Fibroblast of skin of right biceps (primary cell): Measurements from ENCODE around the gene ZNF513.

Source experiments
- DNase-seq: peaks from one replicate; pipeline ENCODE4 v3.0.0-alpha.2; 2013

The ZNF513 gene

GRCh38 chr2:27381577-27382181, 1.1 kb upstream of the ZNF513 start:
- DNase-seq: no peak

GRCh38 chr2:27379836-27380625, 503 bp downstream of the ZNF513 start:
- DNase-seq: peak; percentile 34

- no peak for DNase-seq
Measured at GRCh38 chr2:27379383-27379835, 1.1 kb downstream of the ZNF513 start.

GRCh38 chr2:27378809-27379290, 1.7 kb downstream of the ZNF513 start:
- DNase-seq: no peak

GRCh38 chr2:27378096-27378808, 2.3 kb downstream of the ZNF513 start:
- DNase-seq: no peak

- DNase-seq: no peak
Measured at GRCh38 chr2:27377618-27378095, 2.9 kb downstream of the ZNF513 start.

DNA sequence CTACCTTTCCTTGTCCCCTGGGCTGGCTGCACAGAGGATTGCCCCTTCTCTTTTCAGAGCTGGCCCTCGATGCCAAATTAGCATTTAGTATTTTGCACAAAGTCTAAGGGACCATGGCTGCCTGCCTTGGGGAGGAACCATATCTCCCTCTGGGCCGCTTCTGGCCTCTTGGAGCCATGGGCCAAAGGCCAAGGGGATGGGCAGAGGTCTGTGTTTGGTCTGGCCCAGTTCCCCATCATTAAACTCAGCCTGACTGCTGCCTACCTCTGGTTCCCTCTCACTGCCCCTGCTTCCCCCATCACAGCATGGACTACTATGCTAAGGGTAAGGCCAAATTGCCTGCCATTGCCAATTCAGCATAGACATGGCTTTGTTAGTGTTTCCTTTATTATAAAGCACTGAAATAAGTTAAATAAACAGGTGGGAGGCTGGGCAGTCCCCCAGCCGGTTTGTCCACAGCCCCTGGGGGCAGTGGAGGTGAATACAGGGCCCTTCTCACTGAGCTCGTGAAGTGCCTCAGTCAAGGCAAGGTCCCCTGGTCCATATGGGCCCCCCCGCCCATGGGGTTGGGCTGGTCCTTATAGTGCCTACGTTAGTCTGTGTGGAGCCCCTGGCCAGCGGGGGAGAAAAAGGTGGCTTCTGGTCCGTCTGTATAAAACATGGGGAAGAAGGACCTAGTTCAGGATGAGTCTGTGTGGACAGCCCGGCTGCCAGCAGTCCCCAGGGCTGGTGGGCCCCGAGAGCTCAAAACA, 3.5 kb downstream of the ZNF513 start:
- no peak for DNase-seq

- no peak for DNase-seq
Measured at GRCh38 chr2:27376151-27376865, 4.2 kb downstream of the ZNF513 start.

- DNase-seq: no peak
Measured at GRCh38 chr2:27375513-27376099, 4.9 kb downstream of the ZNF513 start.

GRCh38 chr2:27373567-27373966, 7.0 kb downstream of the ZNF513 start:
- DNase-seq: no peak

- no peak for DNase-seq
Measured at GRCh38 chr2:27372937-27373336, 7.6 kb downstream of the ZNF513 start.

DNA sequence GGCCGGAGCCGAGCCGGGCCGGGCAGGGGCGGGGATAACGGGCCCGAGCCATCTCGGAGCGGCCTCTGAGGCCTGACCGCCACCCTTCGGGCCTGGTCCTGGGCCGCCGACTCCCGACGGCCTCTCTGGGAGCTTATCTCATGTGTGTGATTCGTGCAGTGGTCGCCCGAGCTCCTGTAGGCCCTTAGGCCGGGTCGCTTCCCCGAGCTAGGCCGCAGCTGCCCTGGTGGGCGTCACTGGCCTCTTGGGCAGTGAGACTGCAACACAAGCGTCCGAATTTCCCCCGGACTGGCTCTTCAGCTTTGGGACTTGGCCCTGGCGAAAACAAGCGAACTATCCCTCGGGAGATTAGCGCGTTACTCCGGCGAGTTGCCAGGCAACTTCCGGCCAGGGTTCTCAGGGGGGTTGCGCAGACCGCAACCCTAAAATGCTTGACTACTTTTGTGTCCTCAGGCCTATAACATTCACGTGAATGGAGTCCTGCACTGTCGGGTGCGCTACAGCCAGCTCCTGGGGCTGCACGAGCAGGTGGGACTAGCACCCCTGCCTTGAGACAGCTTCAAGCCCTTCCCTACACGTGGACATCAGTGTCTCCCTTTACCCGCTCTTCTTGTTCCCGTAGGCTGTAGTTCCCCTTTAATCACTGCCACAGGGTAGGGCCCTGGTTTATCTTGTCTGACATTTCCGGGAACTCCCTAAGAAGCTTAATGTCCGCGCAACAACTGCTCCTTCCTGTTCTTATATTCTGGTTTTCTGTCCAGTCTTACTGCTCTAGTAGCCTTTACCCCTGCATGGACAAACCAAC, 9.5 kb downstream of the ZNF513 start:
- peak; percentile 57 for DNase-seq

- peak; percentile 99 for DNase-seq
Measured at GRCh38 chr2:27370026-27370815, 10.3 kb downstream of the ZNF513 start, which contains the start of the genes EIF2B4 and SNX17. TSS of gene EIF2B4 (minus strand) at chr2:27370338. CDS start at chr2:27370314, 24 bp downstream. TSS of gene SNX17 (plus strand) at chr2:27370616. CDS start at chr2:27370744, 128 bp downstream.

- DNase-seq: peak; percentile 53
Measured at GRCh38 chr2:27369471-27370025, 11.0 kb downstream of the ZNF513 start.

- no peak for DNase-seq
Measured at GRCh38 chr2:27363933-27364332, 16.6 kb downstream of the ZNF513 start.

DNA sequence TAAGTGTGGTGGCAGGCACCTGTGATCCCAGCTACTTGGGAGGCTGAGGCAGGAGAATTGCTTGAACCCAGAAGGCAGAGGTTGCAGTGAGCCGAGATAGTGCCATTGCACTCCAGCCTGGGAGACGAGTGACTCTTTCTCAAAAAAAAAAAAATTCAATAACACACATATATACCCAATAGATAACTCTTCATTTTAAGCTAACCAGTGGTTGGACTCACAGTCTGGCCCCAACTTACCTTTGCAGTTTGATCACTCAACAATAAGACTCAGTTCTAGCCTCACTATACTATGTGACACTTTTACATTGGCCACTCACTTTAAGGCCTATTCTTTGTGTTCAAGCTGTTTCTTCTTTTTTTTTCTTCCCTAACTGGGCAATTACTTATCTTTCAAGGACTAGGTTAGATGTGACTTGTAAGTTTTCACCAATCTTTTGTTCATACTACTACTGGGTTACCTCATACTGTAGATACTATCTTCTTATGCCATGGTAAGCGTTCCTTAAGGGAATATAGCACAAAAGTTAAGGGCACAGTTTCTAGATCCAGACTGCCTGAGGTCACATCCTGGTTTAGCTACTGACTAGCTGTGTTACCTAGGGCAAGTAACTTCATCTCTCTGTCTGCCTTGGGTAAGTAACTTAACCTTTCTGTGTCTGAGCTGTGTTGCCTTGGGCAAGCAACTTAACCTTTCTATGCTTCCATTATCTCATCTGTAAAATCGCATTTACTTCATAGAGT, 17.7 kb downstream of the ZNF513 start:
- no peak for DNase-seq

DNA sequence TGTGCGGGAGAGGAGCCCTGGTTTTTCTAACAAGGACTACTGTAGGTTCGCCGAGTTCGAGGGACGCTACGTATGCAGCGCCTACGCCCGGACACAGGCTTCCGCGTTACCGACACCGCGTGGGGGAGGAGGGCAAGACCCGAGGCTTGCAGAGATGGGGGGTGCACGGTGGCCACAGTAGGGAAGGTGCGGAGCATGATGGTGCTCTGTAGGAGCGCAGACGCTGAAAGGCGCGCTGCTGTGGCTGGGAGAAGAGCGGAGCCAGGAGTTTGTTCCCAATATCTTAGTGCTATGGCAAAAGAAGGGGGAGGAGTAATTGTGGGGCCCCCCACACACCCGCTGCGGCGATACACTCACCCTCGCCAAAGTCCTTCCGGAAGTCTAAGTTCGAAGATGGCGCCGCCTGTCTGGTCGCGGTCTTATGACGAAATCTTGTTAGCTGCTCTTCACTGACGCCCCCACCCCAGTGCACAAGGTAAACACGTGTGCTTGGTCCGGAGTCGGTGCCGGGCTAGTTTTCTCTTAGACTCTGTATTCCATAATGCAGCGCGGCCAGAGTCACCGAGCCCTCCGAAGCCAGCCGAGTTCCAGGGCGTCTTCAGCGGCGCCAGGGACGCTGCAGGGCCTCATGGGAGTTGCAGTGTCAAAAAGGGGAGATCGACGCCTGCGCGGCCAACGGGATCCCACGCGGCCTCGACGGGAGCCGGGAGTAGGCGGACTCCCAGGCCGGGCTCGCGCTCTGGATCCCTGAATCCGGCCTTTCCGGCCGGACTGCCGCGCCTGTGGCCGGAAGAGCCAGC, 24.0 kb downstream of the ZNF513 start, which contains the start of gene GTF3C2:
Gene GTF3C2 (minus strand): TSS at position 383 of the 800 bp plus-strand sequence. CDS start 13,210 bp downstream, outside the sequence.
- DNase-seq: peak; percentile 99

DNA sequence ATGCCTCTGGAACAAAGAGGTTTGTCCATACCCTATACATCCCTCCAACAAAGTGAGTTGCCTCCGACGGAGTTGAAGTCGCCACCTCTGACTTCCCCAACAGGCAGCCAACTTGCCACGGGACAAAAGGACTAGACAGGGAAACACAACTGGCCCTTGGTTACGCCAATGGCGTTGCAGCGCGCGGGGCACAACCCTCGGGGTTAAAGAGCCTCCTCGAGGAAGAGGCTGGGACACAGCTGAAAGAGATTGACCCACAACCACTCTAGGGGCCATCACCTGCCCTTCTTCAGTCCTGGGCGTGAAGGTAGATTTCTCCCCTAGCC, 24.5 kb downstream of the ZNF513 start:
- peak; percentile 53 for DNase-seq
